PC-9 (cell line): Measurements from ENCODE around the gene UBN2.

Source experiments
- CTCF ChIP-seq: fragments of 200-600 bp; sonication (generic); conservative IDR thresholded peaks from 2 replicates; pipeline ENCODE4 v1.6.1; 2017; ENCODE audit warnings: mixed run types, antibody characterized with exemption, mild to moderate bottlenecking, moderate library complexity
- EZH2 ChIP-seq: fragments of 200-600 bp; sonication (generic); IDR thresholded peaks from 2 replicates; pipeline ENCODE4 v1.8.0; 2017; ENCODE audit warnings: antibody characterized with exemption, low read depth

DNA sequence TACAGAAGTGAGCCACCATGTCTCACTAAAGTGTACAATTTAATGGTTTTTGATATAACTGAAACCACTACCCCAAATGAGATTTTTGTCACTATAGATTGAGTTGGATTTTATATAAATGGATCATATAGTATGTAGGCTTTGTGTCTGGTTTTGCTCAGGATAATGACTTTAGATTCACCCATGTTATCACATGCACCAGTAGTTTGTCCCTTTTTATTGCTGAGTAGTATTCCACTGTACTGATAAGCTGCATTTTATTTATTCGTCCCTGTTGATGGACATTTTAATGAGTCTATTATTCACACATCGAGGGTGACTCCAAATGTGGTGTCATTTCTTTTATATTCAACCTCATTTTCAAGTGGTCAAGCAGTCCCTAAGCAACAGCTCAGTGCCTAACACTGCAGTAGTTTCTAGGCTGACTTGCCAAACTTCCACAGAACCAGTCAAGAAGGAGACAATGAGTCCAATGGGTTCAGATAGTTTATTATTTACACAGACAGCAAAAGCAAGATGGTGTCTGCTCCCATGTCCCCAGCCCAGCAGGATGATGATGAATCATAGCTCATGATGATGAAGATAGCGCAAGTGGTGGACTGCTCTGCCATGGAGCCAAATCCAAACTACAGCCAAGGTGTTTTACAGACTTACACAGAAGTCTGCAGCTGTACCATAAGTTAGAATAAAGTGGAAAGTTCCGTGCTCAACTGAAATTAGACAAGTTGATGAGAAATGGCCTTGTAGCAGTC lies 103.5 kb downstream of the UBN2 start:
- TF ChIP-seq CTCF: no peak
- TF ChIP-seq EZH2: no peak
